ENCODE results near the gene NT5C3B. TPM values are rescaled to one million over a fixed set of nuclear protein-coding genes. Genes with fewer than 3 reads are reported as not detected.
"Not testable (repeated sequence)": the region's sequence is repeated elsewhere in the genome, so short reads cannot be mapped to it uniquely, and the experiment has no call there.

Gene NT5C3B
- total RNA-seq, 1 donor from 2014 or later = 40.8 TPM

DNA sequence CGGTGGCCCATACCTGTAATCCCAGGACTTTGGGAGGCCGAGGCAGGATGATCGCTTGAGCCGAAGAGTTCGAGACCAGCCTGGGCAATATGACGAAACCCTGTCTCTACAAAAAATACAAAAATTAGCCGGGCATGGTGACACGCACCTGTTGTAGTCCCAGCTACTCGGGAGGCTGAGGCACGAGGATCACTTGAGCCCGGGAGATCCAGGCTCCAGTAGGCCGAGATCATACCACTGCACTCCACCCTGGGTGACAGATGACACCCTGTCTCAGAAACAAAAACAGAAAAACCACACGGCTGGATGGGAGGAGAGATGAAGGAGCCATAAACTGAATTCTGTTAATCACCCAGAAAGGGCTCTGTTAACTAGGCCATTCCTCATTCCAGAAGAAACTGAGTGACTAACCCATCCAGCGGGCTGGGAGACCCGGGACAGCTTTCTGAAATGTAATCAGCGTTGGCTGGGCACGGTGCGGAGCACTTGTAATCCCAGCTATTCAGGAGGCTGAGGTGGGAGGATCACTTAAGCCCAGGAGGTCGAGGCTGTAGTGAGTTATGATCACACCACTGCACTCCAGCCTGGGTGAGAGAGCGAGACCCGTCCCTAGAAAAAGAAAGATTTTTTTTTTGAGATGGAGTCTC lies 641 bp upstream of the NT5C3B start:
- H3K27ac Mint-ChIP-seq = peak overlapping the region; percentile 4
- H3K27me3 Mint-ChIP-seq (ENCODE audit: insufficient read depth) = peaks cover 4% of the 10 kb centered on the region
- H3K4me1 Mint-ChIP-seq (ENCODE audit: low read depth) = peaks cover 11% of the 10 kb centered on the region

GRCh38 chr17:41835214-41835799 lies 725 bp downstream of the NT5C3B start:
- Mint-ChIP-seq H3K4me3 (peak overlapping the region; percentile 87), H3K36me3 (ENCODE audit: low read depth) (peaks cover 17% of the 10 kb centered on the region), H3K4me1 (ENCODE audit: low read depth) (peaks cover 11% of the 10 kb centered on the region), H3K27me3 (ENCODE audit: insufficient read depth) (peaks cover 4% of the 10 kb centered on the region), H3K9me3 (no peaks in the 10 kb centered on the region), H3K27ac (peak overlapping the region; percentile 65)
- intact Hi-C loops (cut with micrococcal nuclease) = no loop called here
- no peak for DNase-seq (ENCODE audit: low spot score)

More for the DNA sequence above, 641 bp upstream of the NT5C3B start:
- no peak for DNase-seq (ENCODE audit: low spot score)
- H3K36me3 Mint-ChIP-seq (ENCODE audit: low read depth) = peaks cover 9% of the 10 kb centered on the region
- no peaks in the 10 kb centered on the region for H3K9me3 Mint-ChIP-seq
- H3K4me3 Mint-ChIP-seq = peak overlapping the region; percentile 69
- intact Hi-C loops (cut with micrococcal nuclease) = loop anchor here (1.0 kb wide), 1 partner anchor 29 kb away; the partner anchor contains the start of gene KLHL11

- peaks cover 24% of the 10 kb centered on the region for H3K36me3 Mint-ChIP-seq (ENCODE audit: low read depth)
- H3K4me1 Mint-ChIP-seq (ENCODE audit: low read depth); H3K27me3 Mint-ChIP-seq (ENCODE audit: insufficient read depth); DNase-seq (ENCODE audit: low spot score); H3K9me3 Mint-ChIP-seq; H3K27ac Mint-ChIP-seq; intact Hi-C loops (cut with micrococcal nuclease); H3K4me3 Mint-ChIP-seq: not testable (repeated sequence)
Observed at GRCh38 chr17:41829961-41830360, 6.1 kb downstream of the NT5C3B start.

DNA sequence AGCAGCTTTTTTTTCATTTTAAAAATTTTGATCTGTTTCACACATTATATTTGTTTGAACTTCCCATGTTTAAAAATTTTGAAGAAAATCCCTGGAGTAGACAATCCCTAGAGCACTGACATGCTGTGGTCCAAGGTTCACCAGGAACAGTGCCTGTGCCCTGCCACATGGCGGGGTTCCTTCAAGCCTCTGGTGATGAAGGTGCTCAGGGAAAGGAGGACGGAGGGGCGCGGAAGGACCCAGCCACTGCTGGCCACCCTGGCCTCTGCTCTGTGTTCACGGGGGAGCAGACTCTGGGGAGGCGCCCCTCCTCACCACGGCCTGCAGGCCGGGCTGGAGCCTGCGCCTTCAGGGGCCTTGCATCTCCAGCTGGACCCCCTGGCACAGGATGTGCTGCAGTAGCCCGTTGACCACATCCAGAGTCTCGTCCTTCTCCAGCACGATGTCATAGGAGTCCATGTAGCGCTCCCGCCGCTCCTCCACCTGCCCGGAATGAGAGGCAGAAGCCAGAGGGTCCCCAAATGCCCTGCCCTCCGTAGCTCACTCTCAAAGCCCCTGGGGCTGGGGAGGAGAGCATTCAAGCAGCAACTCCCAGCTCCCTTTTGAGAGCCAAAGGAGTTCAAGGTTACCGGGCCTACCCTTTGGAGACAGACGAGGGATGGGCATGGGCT lies 10.7 kb downstream of the NT5C3B start:
- H3K36me3 Mint-ChIP-seq (ENCODE audit: low read depth) = peaks cover 13% of the 10 kb centered on the region
- DNase-seq (ENCODE audit: low spot score) = no peak
- H3K4me1 Mint-ChIP-seq (ENCODE audit: low read depth) = no peaks in the 10 kb centered on the region
- no peaks in the 10 kb centered on the region for H3K9me3 Mint-ChIP-seq
- H3K4me3 Mint-ChIP-seq = no peak overlapping the region
- H3K27me3 Mint-ChIP-seq (ENCODE audit: insufficient read depth) = no peaks in the 10 kb centered on the region
- no peak overlapping the region for H3K27ac Mint-ChIP-seq
- intact Hi-C loops (cut with micrococcal nuclease) = no loop called here

GRCh38 chr17:41824086-41824485 lies 11.9 kb downstream of the NT5C3B start:
- H3K36me3 Mint-ChIP-seq (ENCODE audit: low read depth) = peaks cover 5% of the 10 kb centered on the region
- DNase-seq (ENCODE audit: low spot score) = no peak
- no peaks in the 10 kb centered on the region for H3K27me3 Mint-ChIP-seq (ENCODE audit: insufficient read depth)
- no peak overlapping the region for H3K4me3 Mint-ChIP-seq
- intact Hi-C loops (cut with micrococcal nuclease) = no loop called here
- no peaks in the 10 kb centered on the region for H3K4me1 Mint-ChIP-seq (ENCODE audit: low read depth)
- H3K9me3 Mint-ChIP-seq = no peaks in the 10 kb centered on the region
- H3K27ac Mint-ChIP-seq = no peak overlapping the region

DNA sequence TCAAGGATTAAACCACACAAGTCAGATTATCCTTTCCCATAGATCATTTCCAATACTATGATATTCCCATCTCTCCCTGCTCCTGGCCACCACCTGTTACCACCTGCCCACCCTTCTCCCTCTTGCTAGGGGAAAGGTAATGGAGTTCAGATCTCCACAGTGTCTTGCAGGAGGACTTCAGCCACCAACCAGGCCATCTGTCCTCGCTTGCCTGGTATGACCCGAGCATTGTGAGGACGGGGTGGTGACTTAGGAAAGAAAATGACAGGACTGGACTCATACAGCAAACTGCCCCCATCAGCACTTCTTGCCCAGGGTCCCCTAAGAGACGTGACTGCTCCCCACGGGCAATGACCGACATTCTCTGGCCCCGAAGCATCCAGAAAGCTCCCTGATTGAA lies 12.5 kb downstream of the NT5C3B start:
- intact Hi-C loops (cut with micrococcal nuclease) = no loop called here
- Mint-ChIP-seq H3K4me1 (ENCODE audit: low read depth) (no peaks in the 10 kb centered on the region), H3K36me3 (ENCODE audit: low read depth) (peaks cover 2% of the 10 kb centered on the region), H3K9me3 (no peaks in the 10 kb centered on the region), H3K27me3 (ENCODE audit: insufficient read depth) (no peaks in the 10 kb centered on the region), H3K27ac (no peak overlapping the region), H3K4me3 (no peak overlapping the region)
- no peak for DNase-seq (ENCODE audit: low spot score)

- intact Hi-C loops (cut with micrococcal nuclease) = no loop called here
- H3K9me3 Mint-ChIP-seq = no peaks in the 10 kb centered on the region
- DNase-seq (ENCODE audit: low spot score) = no peak
- H3K27me3 Mint-ChIP-seq (ENCODE audit: insufficient read depth) = no peaks in the 10 kb centered on the region
- H3K36me3 Mint-ChIP-seq (ENCODE audit: low read depth) = peaks cover 2% of the 10 kb centered on the region
- H3K4me1 Mint-ChIP-seq (ENCODE audit: low read depth) = no peaks in the 10 kb centered on the region
- no peak overlapping the region for H3K27ac Mint-ChIP-seq
- H3K4me3 Mint-ChIP-seq = no peak overlapping the region
Observed at GRCh38 chr17:41823141-41823524, 12.9 kb downstream of the NT5C3B start.

GRCh38 chr17:41822216-41823140 lies 13.6 kb downstream of the NT5C3B start:
- Mint-ChIP-seq H3K4me3 (no peak overlapping the region), H3K4me1 (ENCODE audit: low read depth) (no peaks in the 10 kb centered on the region), H3K27me3 (ENCODE audit: insufficient read depth) (no peaks in the 10 kb centered on the region), H3K36me3 (ENCODE audit: low read depth) (peaks cover 2% of the 10 kb centered on the region), H3K27ac (peak overlapping the region; percentile 11), H3K9me3 (no peaks in the 10 kb centered on the region)
- intact Hi-C loops (cut with micrococcal nuclease) = no loop called here
- DNase-seq (ENCODE audit: low spot score) = no peak

- H3K4me3 Mint-ChIP-seq = no peak overlapping the region
- peaks cover 2% of the 10 kb centered on the region for H3K36me3 Mint-ChIP-seq (ENCODE audit: low read depth)
- no peak for DNase-seq (ENCODE audit: low spot score)
- H3K27me3 Mint-ChIP-seq (ENCODE audit: insufficient read depth) = no peaks in the 10 kb centered on the region
- intact Hi-C loops (cut with micrococcal nuclease) = no loop called here
- no peaks in the 10 kb centered on the region for H3K4me1 Mint-ChIP-seq (ENCODE audit: low read depth)
- no peak overlapping the region for H3K27ac Mint-ChIP-seq
- no peaks in the 10 kb centered on the region for H3K9me3 Mint-ChIP-seq
Observed at GRCh38 chr17:41821776-41822175, 14.3 kb downstream of the NT5C3B start.

- Mint-ChIP-seq H3K27me3 (ENCODE audit: insufficient read depth) (peaks cover 4% of the 10 kb centered on the region), H3K4me1 (ENCODE audit: low read depth) (no peaks in the 10 kb centered on the region), H3K4me3 (no peak overlapping the region), H3K36me3 (ENCODE audit: low read depth) (no peaks in the 10 kb centered on the region), H3K9me3 (no peaks in the 10 kb centered on the region), H3K27ac (no peak overlapping the region)
- DNase-seq (ENCODE audit: low spot score) = no peak
- intact Hi-C loops (cut with micrococcal nuclease) = loop anchor here (10.0 kb wide), 1 partner anchor 47 kb away; the partner anchor contains the start of gene KLHL11
Observed at GRCh38 chr17:41818024-41818423, 18.0 kb downstream of the NT5C3B start.

DNA sequence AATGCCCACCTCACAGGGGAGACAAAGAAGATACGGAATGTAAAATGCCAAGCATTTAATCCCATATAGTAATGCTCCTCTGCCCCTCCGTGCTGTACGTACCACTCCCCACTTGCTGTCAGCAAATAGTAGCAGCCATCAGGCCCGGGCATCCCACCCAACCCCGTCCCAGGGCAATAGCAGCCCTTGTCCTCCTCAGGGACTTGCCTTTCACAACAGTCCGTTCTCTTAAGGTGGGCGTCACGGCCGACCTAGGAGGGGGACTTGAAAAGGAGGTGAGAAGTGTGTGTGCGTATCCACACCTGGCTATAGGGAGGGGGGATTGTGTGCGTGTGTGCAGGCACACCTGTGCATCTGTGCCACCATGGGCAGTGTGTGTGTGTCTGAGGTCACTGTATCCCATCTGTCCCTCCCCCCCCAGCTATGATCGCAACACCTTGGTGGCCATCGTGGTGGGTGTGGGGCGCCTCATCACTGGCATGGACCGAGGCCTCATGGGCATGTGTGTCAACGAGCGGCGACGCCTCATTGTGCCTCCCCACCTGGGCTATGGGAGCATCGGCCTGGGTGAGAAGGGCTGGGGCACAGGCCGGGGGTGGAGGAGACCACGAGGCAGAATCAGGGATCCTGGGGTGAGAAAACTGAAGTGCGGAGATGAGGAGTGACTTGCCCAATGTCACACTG lies 19.3 kb downstream of the NT5C3B start:
- intact Hi-C loops (cut with micrococcal nuclease) = loop anchor here (10.0 kb wide), 1 partner anchor 48 kb away; the partner anchor contains the start of gene KLHL11
- H3K36me3 Mint-ChIP-seq (ENCODE audit: low read depth) = no peaks in the 10 kb centered on the region
- H3K27ac Mint-ChIP-seq = no peak overlapping the region
- H3K9me3 Mint-ChIP-seq = no peaks in the 10 kb centered on the region
- H3K27me3 Mint-ChIP-seq (ENCODE audit: insufficient read depth) = peaks cover 12% of the 10 kb centered on the region
- H3K4me1 Mint-ChIP-seq (ENCODE audit: low read depth) = peaks cover 6% of the 10 kb centered on the region
- no peak for DNase-seq (ENCODE audit: low spot score)
- no peak overlapping the region for H3K4me3 Mint-ChIP-seq

DNA sequence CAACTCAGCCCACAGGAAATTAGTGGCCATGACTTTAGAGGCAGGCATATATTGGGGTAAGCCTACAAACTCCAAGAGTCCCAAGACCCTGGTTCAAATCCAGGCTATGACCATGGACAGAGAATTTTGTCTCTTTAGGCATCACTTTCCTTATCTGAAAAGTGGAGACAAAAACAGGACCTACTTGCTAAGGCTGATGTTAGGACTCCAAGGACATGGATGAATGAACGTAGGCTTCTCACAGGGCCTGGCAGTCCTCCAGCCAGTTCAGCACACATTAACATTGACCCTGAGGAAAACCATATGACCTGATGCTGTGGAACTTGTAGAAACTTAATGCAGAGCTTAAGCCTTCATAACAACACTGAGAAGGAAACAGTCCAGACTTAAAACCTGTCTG lies 21.8 kb downstream of the NT5C3B start:
- H3K27me3 Mint-ChIP-seq (ENCODE audit: insufficient read depth) = peaks cover 23% of the 10 kb centered on the region
- no peaks in the 10 kb centered on the region for H3K9me3 Mint-ChIP-seq
- H3K36me3 Mint-ChIP-seq (ENCODE audit: low read depth) = peaks cover 1% of the 10 kb centered on the region
- intact Hi-C loops (cut with micrococcal nuclease) = loop anchor here (10.0 kb wide), 1 partner anchor 51 kb away; the partner anchor contains the start of gene KLHL11
- peaks cover 14% of the 10 kb centered on the region for H3K4me1 Mint-ChIP-seq (ENCODE audit: low read depth)
- H3K27ac Mint-ChIP-seq = no peak overlapping the region
- no peak overlapping the region for H3K4me3 Mint-ChIP-seq
- no peak for DNase-seq (ENCODE audit: low spot score)
